ENCODE measurements around the gene IMPACT. TPM values are rescaled to one million over a fixed set of nuclear protein-coding genes. Genes with fewer than 3 reads are reported as not detected.

The IMPACT gene, protein sequence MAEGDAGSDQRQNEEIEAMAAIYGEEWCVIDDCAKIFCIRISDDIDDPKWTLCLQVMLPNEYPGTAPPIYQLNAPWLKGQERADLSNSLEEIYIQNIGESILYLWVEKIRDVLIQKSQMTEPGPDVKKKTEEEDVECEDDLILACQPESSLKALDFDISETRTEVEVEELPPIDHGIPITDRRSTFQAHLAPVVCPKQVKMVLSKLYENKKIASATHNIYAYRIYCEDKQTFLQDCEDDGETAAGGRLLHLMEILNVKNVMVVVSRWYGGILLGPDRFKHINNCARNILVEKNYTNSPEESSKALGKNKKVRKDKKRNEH
- 63.3 TPM for total RNA-seq (ENCODE audit: insufficient read depth, low replicate concordance)

- DNase-seq (ENCODE audit: low spot score) = peak; percentile 87
Measured at GRCh38 chr18:24426398-24427294, at the start of gene IMPACT. Gene IMPACT (plus strand): TSS chr18:24426670. CDS start chr18:24426757, 87 bp downstream.

- no peak for DNase-seq (ENCODE audit: low spot score)
Measured at GRCh38 chr18:24378598-24378997, 47.9 kb upstream of the IMPACT start.

- no peak for DNase-seq (ENCODE audit: low spot score)
Measured at GRCh38 chr18:24380163-24380747, 46.2 kb upstream of the IMPACT start.

- DNase-seq (ENCODE audit: low spot score) = no peak
Measured at GRCh38 chr18:24381126-24381525, 45.3 kb upstream of the IMPACT start.

GRCh38 chr18:24386681-24387080 lies 39.8 kb upstream of the IMPACT start:
- no peak for DNase-seq (ENCODE audit: low spot score)

GRCh38 chr18:24388957-24389356 lies 37.5 kb upstream of the IMPACT start:
- peak; percentile 89 for DNase-seq (ENCODE audit: low spot score)

DNA sequence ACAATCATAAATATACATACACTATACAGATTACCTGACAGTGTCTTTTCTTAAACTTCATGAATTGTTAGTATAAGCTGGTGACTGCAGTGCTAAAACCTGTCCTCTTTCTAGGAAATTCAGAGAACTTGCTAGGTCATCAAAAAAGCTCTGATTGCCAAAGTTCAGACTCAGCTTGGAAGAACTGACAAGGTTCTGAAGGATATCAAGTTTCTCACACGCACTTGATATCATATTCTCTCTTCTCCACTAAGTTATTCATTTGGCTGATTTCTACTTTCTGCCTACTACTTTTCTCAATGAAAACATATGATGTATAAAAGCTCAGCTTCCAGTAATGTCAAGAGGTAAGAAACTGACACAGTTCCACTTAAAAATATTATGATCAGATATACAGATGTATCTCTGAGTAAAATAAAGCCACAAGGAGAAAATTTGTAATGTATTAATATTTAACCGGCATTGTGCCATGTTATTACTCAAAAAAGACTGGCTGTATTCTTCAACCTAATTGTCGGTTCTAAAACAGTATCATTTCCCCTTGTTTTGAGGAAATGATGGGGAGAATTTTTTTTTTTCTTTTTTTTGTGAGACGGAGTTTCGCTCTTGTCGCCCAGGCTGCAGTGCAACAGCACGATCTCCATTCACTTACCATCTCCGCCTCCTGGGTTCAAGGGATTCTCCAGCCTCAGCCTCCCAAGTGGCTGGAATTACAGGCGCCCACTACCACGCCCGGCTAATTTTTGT lies 31.2 kb upstream of the IMPACT start:
- DNase-seq (ENCODE audit: low spot score) = peak; percentile 35

DNA sequence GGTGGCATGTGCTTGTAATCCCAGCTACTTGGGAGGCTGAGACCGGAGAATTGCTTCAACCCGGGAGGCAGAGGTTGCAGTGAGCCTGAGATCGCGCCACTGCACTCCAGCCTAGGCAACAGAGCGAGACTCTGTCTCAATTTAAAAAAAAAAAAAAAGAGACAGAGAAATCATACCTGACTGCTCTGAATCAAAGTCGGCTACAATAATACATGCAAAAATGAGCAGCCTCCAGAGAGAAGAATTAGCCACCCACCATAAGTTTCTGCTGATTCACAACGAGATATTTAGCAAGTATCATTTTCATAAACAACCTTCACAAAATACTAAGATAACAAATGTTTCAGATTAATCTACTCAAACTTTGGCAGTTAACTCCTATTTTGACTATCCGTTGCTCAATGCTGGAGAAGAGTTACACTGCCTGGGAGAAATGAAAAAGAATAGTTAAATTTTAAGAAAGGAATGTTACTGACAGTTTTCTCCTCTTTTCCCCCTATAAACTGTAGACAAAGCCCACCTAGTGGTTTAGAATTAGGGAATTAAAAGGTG lies 30.3 kb upstream of the IMPACT start:
- DNase-seq (ENCODE audit: low spot score) = no peak

DNA sequence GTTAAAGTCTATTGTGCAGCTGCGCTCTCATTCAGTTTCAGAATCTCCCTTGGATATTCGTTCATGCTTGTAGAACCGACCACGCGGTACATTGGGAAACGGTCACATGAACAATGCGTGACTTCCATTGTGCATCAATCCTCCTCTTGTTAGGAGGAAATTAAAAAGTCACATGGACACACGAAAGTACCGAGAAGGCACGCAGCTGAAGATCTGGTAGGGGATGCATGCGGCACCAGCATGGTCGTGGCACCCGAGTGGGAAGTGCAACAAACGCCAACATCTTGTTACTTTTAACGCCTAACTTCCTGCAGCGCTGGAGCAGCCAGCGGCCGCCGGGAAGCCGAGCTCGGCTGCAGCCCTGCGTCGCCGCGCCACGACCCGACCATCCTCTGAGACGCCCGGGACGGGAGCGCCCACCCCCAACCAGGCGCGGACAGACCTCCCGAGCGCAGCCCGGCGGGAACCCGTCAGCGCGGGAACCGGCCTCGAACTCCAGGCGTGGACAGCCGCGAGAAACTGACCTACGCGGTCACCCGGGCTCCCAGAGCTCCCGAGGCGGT lies 29.3 kb upstream of the IMPACT start:
- peak; percentile 70 for DNase-seq (ENCODE audit: low spot score)

DNA sequence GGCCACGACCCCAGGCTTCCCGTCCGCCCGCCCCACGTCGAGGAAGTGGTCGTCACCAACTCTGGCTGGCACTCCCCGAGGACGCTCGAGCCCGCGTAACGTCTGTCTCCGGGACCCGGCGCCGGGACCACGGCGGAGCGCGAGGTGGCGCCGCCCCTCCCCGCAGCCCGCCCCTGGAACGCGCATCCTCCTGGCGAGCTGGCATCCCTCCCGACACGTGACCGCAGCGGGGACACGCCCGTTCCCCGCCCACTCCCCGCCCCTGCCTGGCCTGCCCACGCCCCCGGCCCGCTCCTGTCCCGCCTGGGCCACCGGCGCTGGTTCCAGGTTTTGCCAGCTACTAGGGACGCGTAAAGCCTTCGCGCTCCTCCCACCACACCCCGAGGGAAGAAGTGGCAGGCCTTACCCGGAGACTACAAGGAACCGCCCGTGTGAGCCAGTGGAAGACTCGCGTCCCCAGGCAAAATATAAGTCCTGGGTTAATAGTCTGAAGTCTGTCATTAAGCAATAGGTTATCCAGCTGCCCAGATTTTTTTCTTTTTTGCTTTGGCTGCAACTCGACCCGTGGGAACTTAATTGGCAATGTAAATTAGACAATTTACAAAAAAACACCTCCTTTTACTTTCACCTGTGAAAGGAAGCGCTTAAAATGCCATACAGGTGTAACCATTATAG lies 28.6 kb upstream of the IMPACT start, which contains the start of gene OSBPL1A:
TSS of gene OSBPL1A (minus strand) at position 131 of the 675 bp plus-strand sequence. CDS start 20,291 bp downstream, outside the sequence.
- peak; percentile 94 for DNase-seq (ENCODE audit: low spot score)

GRCh38 chr18:24398540-24398939 lies 27.9 kb upstream of the IMPACT start:
- DNase-seq (ENCODE audit: low spot score) = peak; percentile 89

- DNase-seq (ENCODE audit: low spot score) = peak; percentile 93
Measured at GRCh38 chr18:24400587-24400986, 25.9 kb upstream of the IMPACT start.

GRCh38 chr18:24402209-24402785 lies 24.2 kb upstream of the IMPACT start:
- DNase-seq (ENCODE audit: low spot score) = no peak

DNA sequence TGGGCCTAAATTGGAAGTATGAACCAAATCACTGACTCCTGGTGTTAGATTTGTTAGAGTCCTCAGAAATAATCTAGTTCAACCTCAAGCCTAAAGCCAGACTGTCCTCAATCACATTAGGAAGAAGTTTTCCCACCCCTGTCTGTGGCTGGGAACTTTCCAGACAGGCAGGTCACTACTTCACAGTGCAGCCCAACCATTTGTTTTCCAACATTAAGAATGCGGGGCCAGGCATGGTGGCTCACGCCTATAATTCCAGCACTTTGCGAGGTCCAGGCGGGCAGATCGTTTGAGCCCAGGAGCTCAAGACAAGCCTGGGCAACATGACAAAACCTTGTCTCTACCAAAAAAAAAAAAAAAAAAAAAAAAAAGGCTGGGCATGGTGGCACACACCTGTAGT lies 23.4 kb upstream of the IMPACT start:
- DNase-seq (ENCODE audit: low spot score) = no peak

GRCh38 chr18:24404591-24404990 lies 21.9 kb upstream of the IMPACT start:
- DNase-seq (ENCODE audit: low spot score) = no peak

GRCh38 chr18:24408496-24408895 lies 18.0 kb upstream of the IMPACT start:
- DNase-seq (ENCODE audit: low spot score) = no peak

GRCh38 chr18:24413148-24413547 lies 13.3 kb upstream of the IMPACT start:
- DNase-seq (ENCODE audit: low spot score) = peak; percentile 47

DNA sequence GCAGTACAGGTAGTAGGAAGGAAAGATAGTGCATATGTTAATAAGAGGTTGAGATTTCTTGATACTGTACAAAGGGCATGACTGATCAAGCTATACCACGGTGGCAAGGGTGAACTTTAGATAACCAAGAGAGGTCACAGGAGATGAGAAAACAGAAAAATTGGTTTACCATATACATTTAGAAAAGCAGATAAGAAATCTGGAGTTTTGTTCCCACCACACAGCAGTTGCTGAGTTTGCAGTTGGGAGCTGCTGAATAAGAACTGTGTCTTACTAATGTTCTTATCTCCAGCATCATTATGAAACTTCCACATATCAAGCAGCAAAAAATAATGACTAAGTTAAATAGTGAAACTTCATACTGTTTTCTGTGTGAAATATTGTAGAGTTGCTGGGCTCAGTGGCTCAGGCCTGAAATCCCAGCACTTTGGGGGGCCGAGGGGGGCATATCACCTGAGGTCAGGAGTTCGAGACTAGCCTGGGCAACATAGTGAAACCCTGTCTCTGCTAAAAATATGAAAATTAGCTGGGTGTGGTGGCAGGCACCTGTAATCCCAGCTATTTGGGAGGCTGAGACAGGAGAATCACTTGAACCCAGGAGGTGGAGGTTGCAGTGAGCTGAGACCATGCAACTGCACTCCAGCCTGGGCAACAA lies 12.0 kb upstream of the IMPACT start:
- no peak for DNase-seq (ENCODE audit: low spot score)

- no peak for DNase-seq (ENCODE audit: low spot score)
Measured at GRCh38 chr18:24417480-24417879, 9.0 kb upstream of the IMPACT start.
